AG04450 (cell line): ENCODE results near the gene TSHZ2. TPM values are rescaled to one million over a fixed set of nuclear protein-coding genes. Genes with fewer than 3 reads are reported as not detected.
"Not testable (repeated sequence)": the region's sequence is repeated elsewhere in the genome, so short reads cannot be mapped to it uniquely, and the experiment has no call there.

ENCODE experiments used
- CTCF ChIA-PET: fragments of 300-600, 350-600 bp; formaldehyde crosslinking; extraction: SDS; loops from one replicate; lab custom pipeline; 2022; ENCODE audit warnings: antibody characterized with exemption, inconsistent platforms; lab: Charles Lee
- POLR2A ChIA-PET: fragments of 350-600 bp; formaldehyde crosslinking; extraction: SDS; loops from one replicate; lab custom pipeline; 2021; ENCODE audit warnings: antibody characterized with exemption, inconsistent platforms; lab: Yijun Ruan, JAX
- DNase-seq: peaks from one replicate; pipeline ENCODE4 v3.0.0-alpha.2; 2011; ENCODE audit warnings: low read depth, low spot score
- H3K27ac ChIP-seq: one replicate; pipeline ENCODE4 v1.5.1; 2012; ENCODE audit warnings: low read depth, low read length, control low read depth
- H3K27me3 ChIP-seq: one replicate; pipeline ENCODE4 v1.6.0; 2012; ENCODE audit warnings: low read length; ENCODE audit not compliant: control insufficient read depth, insufficient read depth
- H3K4me3 ChIP-seq: 2 replicates; pipeline ENCODE4 v1.5.1; 2011; ENCODE audit warnings: mild to moderate bottlenecking, low read depth, low read length, control low read depth
- H3K9me3 ChIP-seq: 2 replicates; pipeline ENCODE4 v1.5.1; 2012; ENCODE audit warnings: low read length; ENCODE audit not compliant: control insufficient read depth, insufficient read depth
- polyA plus RNA-seq: library from polyadenylated mRNA; depleted of rRNA; stranded (reverse); fragments of >200 nt; gene quantifications from 2 replicates; pipeline ENCODE4 v1.2.3, GENCODE V29; 2011
- TF ChIP-seq, protein P1 (sequence below): IDR thresholded peaks from 2 replicates; pipeline ENCODE4 v1.5.1; 2011; ENCODE audit warnings: low read depth, low read length, control low read depth, inconsistent platforms

TSHZ2 gene
- polyA plus RNA-seq, 1 experiment, result not detected

DNA sequence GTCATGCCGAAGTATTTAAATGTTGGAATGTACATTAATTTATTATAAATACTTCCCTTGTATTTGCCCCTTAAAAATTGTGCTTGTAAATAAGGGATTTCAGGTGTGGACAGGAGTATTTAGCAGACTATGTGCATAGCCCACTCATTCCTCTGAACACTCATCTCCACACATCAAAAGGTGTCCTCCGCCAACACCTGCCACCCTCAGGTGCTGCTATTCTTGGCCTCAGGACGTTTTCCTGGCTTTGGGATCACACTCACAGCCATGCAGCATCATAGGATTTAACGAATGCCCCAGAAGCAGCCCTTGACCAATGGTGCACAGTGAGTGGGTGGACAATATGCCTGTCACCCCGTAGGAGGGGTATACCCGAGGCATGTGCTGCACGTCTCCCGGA, 390.6 kb downstream of the TSHZ2 start:
- ChIA-PET CTCF (no interaction called here), POLR2A (no interaction called here)
- Histone ChIP-seq H3K27me3 (no peaks in the 10 kb centered on the region), H3K4me3 (no peak overlapping the region), H3K27ac (no peak overlapping the region), H3K9me3 (no peaks in the 10 kb centered on the region; the same call in 1 of the 2 replicates)
- DNase-seq, result no peak
- TF ChIP-seq, protein P1, sequence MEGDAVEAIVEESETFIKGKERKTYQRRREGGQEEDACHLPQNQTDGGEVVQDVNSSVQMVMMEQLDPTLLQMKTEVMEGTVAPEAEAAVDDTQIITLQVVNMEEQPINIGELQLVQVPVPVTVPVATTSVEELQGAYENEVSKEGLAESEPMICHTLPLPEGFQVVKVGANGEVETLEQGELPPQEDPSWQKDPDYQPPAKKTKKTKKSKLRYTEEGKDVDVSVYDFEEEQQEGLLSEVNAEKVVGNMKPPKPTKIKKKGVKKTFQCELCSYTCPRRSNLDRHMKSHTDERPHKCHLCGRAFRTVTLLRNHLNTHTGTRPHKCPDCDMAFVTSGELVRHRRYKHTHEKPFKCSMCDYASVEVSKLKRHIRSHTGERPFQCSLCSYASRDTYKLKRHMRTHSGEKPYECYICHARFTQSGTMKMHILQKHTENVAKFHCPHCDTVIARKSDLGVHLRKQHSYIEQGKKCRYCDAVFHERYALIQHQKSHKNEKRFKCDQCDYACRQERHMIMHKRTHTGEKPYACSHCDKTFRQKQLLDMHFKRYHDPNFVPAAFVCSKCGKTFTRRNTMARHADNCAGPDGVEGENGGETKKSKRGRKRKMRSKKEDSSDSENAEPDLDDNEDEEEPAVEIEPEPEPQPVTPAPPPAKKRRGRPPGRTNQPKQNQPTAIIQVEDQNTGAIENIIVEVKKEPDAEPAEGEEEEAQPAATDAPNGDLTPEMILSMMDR, result no peak

DNA sequence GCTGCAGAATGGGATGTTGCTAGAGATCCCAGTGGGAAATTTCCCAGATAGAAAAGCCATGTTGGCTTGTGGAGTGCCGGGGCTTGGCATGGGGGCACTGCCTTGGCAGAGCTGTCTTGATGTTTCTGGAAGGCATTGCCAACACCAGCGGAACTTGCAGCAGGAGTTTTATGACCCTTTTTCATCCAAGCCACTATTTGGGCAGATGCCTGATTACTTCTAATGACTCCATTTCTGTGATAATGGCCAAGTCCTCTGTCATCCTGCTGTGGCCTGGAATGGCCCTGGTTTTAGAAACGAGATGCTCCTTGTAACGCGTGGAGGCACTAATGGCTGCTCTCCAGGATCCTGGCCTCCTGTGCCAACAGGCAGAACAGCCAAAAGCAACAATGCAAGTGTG, 392.5 kb downstream of the TSHZ2 start:
- ChIA-PET CTCF (no interaction called here), POLR2A (no interaction called here)
- TF ChIP-seq, protein P1, result no peak
- H3K27ac ChIP-seq, result no peak overlapping the region
- H3K9me3 ChIP-seq, result no peaks in the 10 kb centered on the region; the same call in 1 of the 2 replicates
- no peak overlapping the region for H3K4me3 ChIP-seq
- no peak for DNase-seq
- no peaks in the 10 kb centered on the region for H3K27me3 ChIP-seq

DNA sequence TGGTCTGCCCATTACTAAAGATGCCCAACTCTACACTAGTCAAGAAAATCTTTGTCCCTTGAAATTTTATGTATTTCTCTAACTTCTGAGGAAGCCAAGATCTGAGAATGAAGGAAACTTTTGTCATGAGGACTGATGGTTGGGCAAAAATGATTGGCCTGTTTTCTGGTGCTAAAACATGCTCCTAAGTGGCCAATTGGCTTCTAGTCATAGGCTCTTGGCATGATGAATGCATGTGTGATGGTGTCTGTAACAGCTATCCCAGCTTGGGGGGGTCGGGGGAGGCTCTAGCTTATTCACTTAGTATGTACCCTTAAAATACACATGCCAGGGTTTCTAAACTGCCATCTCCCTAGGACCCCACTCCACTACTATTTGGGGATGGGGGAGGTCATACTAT, 392.9 kb downstream of the TSHZ2 start:
- ChIA-PET POLR2A (no interaction called here), CTCF (no interaction called here)
- no peaks in the 10 kb centered on the region for H3K27me3 ChIP-seq
- no peak overlapping the region for H3K27ac ChIP-seq
- H3K9me3 ChIP-seq, result no peaks in the 10 kb centered on the region; the same call in 1 of the 2 replicates
- TF ChIP-seq, protein P1, result no peak
- no peak overlapping the region for H3K4me3 ChIP-seq
- no peak for DNase-seq

DNA sequence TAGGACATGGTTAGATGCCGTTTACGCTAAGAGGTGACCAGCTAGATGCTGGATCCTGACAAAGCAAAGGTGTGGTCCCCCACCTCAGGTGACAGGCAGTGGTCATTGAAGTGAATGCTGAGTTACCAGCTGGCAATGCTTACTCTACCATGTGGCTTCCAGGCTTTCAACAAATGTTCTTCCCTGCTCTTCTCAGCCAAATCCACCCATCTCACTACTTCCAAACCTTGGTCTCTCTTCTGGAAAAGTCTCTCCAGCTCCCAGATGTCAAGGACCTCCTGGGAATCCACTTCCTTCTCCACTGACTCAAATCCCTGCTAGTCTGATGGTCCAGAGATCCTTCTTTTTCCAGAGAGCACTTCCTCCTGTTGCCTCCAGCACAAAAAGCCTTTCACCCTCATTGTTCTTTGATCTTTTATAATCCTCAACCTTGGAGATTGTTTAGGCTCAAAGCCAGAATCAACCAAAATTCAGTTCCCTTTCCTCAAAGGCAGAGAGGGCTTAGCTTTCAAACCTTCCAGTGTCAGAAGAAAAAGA, 393.4 kb downstream of the TSHZ2 start:
- Histone ChIP-seq H3K9me3 (no peaks in the 10 kb centered on the region; the same call in 1 of the 2 replicates), H3K27ac (no peak overlapping the region), H3K27me3 (no peaks in the 10 kb centered on the region), H3K4me3 (no peak overlapping the region)
- POLR2A ChIA-PET, result no interaction called here
- no peak for DNase-seq
- CTCF ChIA-PET, result no interaction called here
- TF ChIP-seq, protein P1, result no peak

DNA sequence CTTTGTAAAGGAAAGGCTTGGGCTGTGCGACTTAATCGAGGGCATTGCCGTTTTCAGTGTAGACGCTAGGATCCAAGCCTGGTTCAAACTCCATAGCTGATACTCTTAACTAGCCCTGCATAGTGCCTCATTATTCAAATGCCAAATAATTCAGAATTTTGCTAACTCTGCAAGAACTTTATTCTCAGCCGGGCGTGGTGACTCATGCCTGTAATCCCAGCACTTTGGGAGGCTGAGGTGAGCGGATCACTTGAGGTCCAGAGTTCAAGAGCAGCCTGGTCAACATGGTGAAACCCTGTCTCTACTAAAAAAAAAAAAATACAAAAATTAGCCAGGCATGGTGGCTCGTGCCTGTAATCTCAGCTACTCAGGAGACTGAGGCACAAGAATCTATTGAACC, 394.8 kb downstream of the TSHZ2 start:
- not testable (repeated sequence) for DNase-seq

More for the DNA sequence above, 394.8 kb downstream of the TSHZ2 start:
- H3K4me3 ChIP-seq, POLR2A ChIA-PET, H3K9me3 ChIP-seq, CTCF ChIA-PET, H3K27me3 ChIP-seq, H3K27ac ChIP-seq: not testable (repeated sequence)
